HG03135 (cell line): ENCODE data around the gene DENND11.
"Not testable (repeated sequence)": the region's sequence is repeated elsewhere in the genome, so short reads cannot be mapped to it uniquely, and the experiment has no call there.

ENCODE experiments used
- ATAC-seq: cut with Tn5 transposase; IDR thresholded peaks from one replicate; pipeline ENCODE4 v1.9.1; 2021; ENCODE audit warnings: mild to moderate bottlenecking, moderate library complexity; ENCODE audit not compliant: unreplicated experiment

Gene DENND11

DNA sequence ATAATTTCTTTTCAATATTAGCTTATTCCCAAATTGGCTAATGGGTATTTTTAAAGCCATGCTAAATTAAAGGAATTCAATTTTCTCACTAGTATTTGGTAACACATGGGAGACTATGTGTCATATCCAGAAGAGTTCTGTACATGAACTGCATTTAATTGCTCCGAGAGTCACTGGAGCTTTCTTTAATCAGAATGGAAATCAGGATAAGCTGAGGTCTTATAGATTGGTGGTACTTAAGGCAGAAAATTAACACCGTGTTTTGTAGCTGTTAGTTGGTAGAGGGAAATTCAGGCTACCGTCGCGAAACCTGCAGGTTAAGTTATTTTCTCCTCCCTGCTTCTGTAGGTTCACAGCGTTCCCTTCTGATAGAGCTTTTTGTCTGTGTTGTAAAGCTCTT is 6.4 kb upstream of the DENND11 start, which contains the start of gene WEE2:
Gene WEE2 (plus strand): TSS at position 3 of the 400 bp plus-strand sequence. CDS start 406 bp downstream, outside the sequence.
- no peak for ATAC-seq

- ATAC-seq = no peak
Measured at GRCh38 chr7:141706239-141707064, 4.5 kb upstream of the DENND11 start.

- no peak for ATAC-seq
Measured at GRCh38 chr7:141704741-141705140, 2.8 kb upstream of the DENND11 start.

- no peak for ATAC-seq
Measured at GRCh38 chr7:141704112-141704511, 2.1 kb upstream of the DENND11 start.

- no peak for ATAC-seq
Measured at GRCh38 chr7:141702892-141703291, 926 bp upstream of the DENND11 start.

DNA sequence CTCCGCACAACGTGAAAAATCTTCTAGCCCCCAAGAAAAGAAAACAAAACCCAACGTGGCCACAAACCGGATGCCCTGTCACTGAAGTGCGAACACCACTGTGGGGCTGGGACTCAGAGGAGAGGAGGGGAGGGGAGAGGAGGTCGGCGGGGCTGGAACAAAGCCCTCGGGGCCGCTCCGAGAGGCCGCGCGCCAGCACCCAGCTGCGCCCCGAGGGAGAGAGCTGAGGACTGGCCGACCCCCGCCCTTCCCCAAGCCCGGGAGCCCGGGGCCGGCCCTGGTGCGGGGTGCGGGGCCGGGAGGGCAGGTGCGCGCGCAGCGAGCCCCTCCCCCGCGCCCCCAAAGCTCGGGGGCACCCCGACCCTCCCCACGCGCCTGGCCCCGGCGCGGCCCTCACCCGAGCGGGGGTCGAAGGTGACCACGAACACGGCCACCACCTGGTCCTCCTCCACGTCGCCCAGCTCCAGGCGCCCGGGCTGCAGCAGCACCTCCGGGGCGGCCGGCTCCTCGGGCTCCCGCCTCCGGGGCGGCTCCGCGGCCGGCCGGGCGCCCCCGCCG is 398 bp downstream of the DENND11 start:
- ATAC-seq = peak; percentile 83

DNA sequence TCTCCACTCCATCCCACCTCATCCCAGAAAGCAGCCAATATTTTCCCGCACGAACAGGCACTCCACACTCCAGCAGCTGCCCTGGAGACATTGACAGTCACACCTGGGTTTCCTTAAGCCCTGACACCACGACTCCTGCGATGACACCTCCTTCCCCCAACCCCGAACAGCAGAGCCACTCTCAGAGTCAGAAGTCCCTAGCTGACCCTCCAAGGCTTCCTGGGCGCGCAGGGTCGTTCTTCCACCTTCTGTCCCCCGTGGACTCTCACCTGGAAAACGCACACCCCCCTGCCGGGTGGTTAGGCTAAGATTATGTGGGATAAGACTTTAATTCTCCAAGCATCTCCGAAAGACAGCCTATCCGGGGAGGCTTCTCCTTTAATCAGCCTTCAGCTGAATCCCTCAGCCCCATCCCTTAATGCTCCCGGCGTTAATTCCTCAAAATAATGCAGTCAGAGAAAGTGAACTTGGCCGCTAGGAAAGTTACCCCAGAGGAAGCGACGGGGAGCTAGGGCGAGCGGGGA is 1.1 kb downstream of the DENND11 start:
- ATAC-seq = no peak

- no peak for ATAC-seq
Measured at GRCh38 chr7:141700296-141700847, 1.6 kb downstream of the DENND11 start.

DNA sequence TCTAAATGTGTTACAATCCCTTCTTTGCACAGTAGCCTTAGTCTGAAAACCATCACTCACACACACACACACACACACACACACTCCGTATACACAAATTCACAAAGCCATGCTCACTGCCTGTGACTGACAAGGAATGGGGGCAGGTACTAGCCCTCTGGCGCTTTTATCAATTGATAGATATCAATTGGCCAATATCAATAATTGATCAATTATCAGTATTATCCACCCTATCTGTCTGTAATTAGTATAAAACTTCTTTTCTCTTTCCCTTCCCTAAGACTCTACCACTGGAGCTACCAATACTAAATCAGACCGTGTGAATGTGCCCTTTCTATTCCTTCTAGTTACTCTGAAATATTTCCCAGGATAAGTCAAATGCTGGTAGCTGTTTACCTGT is 2.1 kb downstream of the DENND11 start:
- no peak for ATAC-seq

DNA sequence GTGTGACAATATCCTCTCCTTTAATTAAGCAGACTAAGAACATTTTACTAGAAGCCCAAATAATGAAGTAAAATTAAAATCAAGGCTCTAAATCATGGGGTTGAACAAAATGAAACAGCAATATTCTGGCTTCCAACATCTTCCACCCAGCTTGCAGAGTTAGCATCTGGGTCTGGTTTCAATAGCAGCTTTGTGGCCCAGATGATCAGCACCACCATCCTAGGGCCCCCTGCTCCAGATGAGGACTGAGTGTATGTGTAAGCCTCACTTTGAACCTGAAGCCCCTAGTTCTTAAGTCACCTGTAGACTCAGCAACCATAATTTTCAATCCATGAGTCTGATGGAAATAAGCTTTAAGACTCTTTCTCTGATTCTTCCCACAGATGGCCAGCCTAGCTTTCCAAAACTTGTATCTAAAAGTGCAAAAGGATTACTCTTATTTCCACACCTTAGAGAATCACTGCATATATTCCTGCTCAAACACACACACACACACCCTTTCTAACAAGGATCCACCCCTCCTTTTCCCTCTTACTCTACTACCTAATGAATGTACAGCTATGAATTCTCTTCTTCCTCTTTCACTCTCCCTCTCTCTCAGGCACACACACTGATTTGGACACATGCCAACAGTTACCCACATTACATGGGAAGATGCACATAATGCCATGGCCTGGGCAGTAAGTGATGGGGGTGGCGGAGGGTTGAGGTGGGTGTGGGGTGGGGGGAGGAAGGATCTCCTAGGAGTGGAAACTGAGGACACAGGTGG is 3.5 kb downstream of the DENND11 start:
- ATAC-seq = no peak

DNA sequence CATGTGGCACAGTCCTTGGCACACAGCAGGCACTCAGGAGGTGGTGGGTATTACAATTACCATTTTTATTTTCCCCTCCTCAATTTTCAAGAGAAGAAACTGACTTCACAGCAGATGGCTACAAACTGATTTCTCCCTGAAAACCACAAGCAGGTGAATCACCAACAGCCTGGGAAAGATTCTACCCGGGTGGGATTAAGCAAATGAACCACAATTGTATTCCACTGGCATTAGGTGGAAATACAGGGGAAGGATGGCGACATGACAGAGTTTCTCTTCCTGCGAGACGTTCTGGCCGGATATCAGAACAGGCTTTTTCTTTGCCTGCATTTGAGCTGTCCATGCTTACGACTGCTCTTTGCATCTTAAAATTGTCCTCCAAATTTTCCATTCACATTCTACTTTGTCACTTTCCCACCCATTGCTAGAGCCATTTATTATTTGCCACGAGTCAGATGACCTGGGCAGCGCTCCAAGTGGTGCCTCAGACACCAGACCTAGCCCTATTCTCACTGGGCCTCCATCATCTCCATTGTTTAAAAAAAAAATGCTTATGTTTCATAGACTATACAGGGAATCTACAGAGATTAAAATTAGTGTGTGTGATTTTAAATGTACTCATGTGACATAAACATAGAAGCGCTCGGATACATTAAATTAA is 4.6 kb downstream of the DENND11 start:
- ATAC-seq = no peak

GRCh38 chr7:141696348-141696747 is 5.6 kb downstream of the DENND11 start:
- no peak for ATAC-seq

- no peak for ATAC-seq
Measured at GRCh38 chr7:141695803-141696289, 6.1 kb downstream of the DENND11 start.

DNA sequence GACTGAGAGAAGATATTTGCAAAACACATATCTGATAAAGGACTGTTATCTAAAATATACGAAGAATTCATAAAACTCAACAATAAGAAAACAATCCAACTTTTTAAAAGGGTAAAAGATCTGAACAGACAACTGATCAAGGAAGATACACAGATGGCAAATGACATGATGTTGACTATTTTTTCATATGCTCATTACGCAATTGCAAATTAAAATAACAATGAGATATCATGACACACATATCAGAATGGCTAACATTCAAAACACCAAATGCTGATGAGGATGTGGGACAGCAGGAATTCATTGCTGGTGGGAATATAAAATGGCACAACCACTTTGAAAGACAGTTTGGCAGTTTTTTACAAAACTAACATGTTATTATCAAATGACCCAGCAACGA is 8.9 kb downstream of the DENND11 start:
- no peak for ATAC-seq

DNA sequence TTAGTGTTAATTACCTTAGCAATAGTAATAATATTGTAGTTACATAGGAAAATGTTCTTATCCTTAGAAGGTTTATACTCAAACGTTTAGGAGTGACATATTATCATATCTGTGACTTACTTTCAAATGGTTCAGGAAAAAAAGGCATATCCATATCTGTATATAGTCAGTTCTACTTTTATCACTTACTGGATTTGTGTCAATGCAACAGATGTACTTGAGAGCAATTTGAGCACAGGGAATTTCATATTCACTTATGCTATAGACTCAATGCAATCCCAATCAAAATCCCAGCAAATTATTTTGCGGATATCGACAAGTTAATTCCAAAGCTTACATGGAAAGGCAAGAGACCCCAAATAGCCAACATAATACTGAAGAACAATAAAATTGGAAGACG is 10.0 kb downstream of the DENND11 start:
- no peak for ATAC-seq

GRCh38 chr7:141691540-141691939 is 10.4 kb downstream of the DENND11 start:
- no peak for ATAC-seq

- not testable (repeated sequence) for ATAC-seq
Measured at GRCh38 chr7:141689072-141689825, 12.7 kb downstream of the DENND11 start.

- no peak for ATAC-seq
Measured at GRCh38 chr7:141688043-141688442, 13.9 kb downstream of the DENND11 start.

- ATAC-seq = no peak
Measured at GRCh38 chr7:141686670-141687069, 15.3 kb downstream of the DENND11 start.

- no peak for ATAC-seq
Measured at GRCh38 chr7:141686074-141686473, 15.9 kb downstream of the DENND11 start.
